AG09309 (cell line): ENCODE measurements around the gene MSH4.
A peak's percentile ranks its signal among the peaks of the same experiment; 100 is the strongest.
"Not testable (repeated sequence)": the region's sequence is repeated elsewhere in the genome, so short reads cannot be mapped to it uniquely, and the experiment has no call there.

Experiments
- DNase-seq: peaks from one replicate; pipeline ENCODE4 v3.0.0-alpha.2; 2010; ENCODE audit warnings: low read depth
- H3K4me3 ChIP-seq: 2 replicates; pipeline ENCODE4 v1.5.1; 2011; ENCODE audit warnings: mild to moderate bottlenecking, low read depth, low read length, moderate library complexity; ENCODE audit not compliant: control insufficient read depth
- TF ChIP-seq, protein P1 (sequence below): IDR thresholded peaks from 2 replicates; pipeline ENCODE4 v1.5.1; 2011; ENCODE audit warnings: mild to moderate bottlenecking, low read depth, low read length, inconsistent platforms; ENCODE audit not compliant: insufficient read depth, control insufficient read depth; ENCODE audit errors: missing control alignments

MSH4 gene

DNA sequence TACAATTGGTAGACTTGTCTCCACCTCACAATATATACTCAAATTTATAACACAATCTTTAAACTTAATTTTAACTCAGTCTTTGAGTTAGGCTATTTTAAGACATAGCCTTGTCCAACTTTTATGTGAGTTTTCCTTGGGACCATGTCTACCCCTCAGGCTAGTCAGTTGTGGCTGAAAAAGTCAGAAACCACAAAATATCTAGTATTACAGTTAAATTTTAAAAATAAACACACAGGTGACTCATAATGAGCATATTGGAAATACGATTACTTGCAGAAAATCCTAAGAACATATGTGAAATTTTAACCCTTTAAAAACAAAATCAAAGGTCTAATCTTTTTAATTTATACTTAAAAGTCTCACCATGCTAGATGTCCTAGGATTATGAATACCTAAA, 140.4 kb downstream of the MSH4 start:
- DNase-seq = peak; percentile 5
- TF ChIP-seq, protein P1, sequence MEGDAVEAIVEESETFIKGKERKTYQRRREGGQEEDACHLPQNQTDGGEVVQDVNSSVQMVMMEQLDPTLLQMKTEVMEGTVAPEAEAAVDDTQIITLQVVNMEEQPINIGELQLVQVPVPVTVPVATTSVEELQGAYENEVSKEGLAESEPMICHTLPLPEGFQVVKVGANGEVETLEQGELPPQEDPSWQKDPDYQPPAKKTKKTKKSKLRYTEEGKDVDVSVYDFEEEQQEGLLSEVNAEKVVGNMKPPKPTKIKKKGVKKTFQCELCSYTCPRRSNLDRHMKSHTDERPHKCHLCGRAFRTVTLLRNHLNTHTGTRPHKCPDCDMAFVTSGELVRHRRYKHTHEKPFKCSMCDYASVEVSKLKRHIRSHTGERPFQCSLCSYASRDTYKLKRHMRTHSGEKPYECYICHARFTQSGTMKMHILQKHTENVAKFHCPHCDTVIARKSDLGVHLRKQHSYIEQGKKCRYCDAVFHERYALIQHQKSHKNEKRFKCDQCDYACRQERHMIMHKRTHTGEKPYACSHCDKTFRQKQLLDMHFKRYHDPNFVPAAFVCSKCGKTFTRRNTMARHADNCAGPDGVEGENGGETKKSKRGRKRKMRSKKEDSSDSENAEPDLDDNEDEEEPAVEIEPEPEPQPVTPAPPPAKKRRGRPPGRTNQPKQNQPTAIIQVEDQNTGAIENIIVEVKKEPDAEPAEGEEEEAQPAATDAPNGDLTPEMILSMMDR = no peak
- H3K4me3 ChIP-seq = no peak overlapping the region

DNA sequence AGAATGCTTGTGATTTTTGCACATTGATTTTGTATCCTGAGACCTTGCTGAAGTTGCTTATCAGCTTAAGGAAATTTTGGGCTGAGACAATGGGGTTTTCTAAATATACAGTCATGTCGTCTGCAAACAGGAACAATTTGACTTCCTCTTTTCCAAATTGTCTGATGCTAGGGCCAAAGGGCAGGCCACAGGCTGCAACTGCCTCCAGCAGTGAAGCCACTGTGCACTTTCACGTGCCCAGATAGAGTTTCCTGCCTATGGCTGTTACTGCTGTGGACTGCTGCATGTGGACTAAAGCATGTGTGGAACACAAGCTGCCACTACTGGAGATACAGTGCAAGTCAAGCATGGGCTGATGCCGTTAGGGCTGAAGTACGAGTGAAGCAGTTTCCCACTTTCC, 146.4 kb downstream of the MSH4 start:
- H3K4me3 ChIP-seq, DNase-seq: not testable (repeated sequence)

DNA sequence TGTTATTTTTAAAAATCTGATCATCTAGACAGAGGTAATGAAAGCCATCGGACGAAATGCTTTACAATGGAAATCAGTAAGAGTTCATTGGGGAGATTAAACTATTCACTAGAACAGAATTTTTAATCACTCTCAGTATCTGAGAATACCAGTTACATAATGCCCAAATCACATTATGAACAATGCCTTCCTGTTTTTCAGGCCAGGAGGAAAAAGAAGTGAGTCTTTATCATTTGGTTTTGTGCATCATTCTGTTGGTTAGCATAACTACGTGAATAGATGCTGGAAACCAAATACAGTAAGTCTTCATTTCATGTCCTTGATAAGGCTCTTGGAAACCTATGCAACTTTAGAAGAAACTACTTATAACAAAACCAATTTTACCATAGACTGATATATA, 153.5 kb downstream of the MSH4 start:
- no peak for DNase-seq
- TF ChIP-seq, protein P1 = no peak
- no peak overlapping the region for H3K4me3 ChIP-seq

DNA sequence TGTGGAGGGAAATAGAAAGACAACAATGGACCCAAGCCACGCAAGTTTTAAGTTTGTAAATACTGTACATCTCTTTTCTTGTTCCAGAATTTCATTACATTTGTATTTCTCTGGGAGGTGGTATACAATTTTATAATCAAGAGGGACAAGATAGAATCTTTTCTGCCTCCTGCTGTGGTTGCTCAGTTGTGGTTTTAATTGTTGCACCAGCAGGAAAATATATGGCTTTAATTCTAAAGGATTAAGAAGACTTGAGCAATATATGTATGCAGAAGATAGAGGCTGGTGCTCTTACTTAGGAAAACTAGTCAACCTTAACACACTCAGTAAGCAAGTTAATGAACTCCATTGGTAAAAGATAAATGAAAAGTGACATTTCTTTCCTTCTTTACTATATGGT, 155.3 kb downstream of the MSH4 start:
- no peak for DNase-seq
- no peak overlapping the region for H3K4me3 ChIP-seq
- TF ChIP-seq, protein P1 = no peak

DNA sequence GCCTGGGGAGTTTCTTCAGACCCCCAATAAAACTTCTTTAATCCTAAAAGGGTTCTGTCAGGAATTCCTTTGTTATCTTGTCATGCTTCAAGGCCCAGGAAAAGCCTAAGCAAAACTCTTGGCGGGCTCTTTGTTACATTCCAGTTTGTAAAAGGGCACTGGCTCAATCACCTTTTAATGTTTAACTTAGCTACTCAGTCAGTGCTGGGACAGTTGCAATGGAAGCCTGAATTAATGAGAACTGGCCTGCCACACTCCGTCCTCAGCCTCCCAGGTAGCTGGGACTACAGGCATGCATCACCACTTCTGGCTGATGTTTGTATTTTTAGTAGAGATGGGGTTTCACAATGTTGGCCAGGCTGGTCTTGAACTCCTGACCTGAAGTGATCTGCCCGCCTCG, 156.8 kb downstream of the MSH4 start:
- no peak overlapping the region for H3K4me3 ChIP-seq
- no peak for DNase-seq
- TF ChIP-seq, protein P1 = no peak

DNA sequence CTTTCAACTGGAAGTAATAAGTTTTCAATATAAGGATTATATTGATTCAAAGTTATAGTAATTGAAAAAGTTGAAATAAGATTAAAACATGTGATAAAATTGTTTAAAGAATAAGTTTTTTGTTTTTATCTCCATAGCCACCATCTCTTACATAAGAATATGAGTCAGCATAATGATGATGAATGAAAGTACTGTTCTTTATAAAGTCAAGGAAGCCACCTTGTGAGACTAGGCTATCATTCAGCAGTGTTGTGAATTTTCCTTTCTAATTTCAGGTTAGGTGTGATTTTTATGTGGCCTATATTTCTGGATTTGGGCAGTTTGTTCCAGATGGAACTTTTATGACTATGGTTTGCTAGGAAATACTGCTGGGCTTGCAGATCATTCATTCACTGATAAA, 157.9 kb downstream of the MSH4 start:
- H3K4me3 ChIP-seq = no peak overlapping the region
- TF ChIP-seq, protein P1 = no peak
- no peak for DNase-seq
